GM18870 (cell line): ENCODE measurements around the gene B3GNT7.
"Not testable (repeated sequence)": the region's sequence is repeated elsewhere in the genome, so short reads cannot be mapped to it uniquely, and the experiment has no call there.

Source experiments
- ATAC-seq: cut with Tn5 transposase; IDR thresholded peaks from one replicate; pipeline ENCODE4 v1.9.1; 2021; ENCODE audit warnings: moderate library complexity; ENCODE audit not compliant: unreplicated experiment

Gene B3GNT7

DNA sequence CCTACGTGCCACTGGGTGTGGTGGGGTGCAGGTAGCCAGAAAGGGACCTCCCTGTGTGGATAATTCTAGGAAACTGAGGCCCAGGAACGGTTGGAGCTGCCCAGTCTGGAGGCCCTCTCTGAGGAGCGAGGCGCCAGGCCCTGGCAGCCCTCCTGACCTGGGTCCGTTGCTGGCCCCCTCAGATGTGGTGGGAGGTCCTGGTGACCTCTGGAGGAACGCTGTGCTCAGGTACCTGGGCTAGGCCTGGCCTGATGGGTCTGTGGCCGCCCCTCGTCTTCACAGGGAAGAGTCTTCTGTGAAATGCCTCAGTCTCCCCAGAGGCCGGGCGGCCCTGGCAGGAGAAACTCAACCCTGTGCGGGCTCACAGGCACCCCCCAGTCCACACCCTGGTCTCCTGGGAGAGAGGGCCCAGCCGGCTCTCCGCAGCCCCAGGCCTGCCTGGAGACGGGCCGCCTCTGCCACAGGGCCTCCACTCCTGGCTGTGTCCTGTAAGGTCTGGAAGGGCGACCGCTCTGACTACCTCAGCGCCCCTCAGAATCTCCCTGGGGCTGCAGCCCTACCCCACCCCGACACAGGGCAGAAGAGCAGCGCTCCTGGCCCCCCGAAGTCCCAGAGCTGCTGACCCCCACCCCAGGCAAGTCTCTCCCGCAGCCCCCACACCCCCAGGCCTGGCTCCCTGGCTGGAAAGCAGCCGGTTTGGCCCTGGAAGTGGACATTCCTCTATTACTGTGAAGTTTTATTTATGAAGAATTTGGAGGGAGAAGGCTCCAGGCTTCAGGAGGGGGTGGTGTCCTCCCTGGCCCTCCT is 3.7 kb downstream of the B3GNT7 start:
- no peak for ATAC-seq

- ATAC-seq: no peak
Observed at GRCh38 chr2:231399853-231400680, 4.6 kb downstream of the B3GNT7 start.

DNA sequence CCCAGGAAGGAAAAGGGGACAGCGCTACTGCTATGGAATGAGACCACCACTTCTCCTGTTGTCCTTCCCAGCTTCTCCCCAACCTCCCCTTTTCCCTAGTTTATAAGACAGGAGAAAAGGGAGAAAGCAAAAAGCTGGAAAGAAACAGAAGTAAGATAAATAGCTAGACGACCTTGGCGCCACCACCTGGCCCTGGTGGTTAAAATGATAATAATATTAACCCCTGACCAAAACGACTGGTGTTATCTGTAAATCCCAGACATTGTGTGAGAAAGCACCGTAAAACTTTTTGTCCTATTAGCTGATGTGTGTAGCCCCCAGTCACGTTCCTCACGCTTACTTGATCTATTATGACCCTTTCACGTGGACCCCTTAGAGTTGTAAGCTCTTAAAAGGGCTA is 5.2 kb downstream of the B3GNT7 start:
- not testable (repeated sequence) for ATAC-seq

- not testable (repeated sequence) for ATAC-seq
Observed at GRCh38 chr2:231401101-231401500, 5.6 kb downstream of the B3GNT7 start.

DNA sequence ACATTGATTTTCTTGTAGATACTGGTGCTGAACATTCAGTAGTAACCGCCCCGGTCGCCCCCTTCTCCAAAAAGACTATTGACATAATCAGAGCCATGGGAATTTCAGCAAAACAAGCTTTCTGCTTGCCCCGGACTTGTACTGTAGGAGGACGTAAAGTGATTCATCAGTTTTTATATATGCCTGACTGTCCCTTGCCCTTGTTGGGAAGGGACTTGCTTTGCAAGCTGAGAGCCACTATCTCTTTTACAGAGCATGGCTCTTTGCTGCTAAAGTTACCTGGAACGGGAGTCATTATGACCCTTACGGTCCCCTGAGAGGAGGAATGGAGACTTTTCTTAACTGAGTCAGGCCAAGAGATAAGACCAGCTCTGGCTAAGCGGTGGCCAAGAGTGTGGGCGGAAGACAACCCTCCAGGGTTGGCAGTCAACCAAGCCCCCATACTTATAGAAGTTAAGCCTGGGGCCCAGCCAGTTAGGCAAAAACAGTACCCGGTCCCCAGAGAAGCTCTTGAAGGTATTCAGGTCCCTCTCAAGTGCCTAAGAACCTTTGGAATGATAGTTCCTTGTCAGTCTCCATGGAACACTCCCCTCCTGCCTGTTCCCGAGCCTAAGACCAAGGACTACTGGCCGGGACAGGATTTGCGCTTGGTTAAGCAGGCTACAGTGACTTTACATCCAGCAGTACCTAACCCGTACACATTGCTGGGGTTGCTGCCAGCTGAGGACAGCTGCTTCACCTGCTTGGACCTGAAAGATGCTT is 8.1 kb downstream of the B3GNT7 start:
- ATAC-seq: not testable (repeated sequence)

DNA sequence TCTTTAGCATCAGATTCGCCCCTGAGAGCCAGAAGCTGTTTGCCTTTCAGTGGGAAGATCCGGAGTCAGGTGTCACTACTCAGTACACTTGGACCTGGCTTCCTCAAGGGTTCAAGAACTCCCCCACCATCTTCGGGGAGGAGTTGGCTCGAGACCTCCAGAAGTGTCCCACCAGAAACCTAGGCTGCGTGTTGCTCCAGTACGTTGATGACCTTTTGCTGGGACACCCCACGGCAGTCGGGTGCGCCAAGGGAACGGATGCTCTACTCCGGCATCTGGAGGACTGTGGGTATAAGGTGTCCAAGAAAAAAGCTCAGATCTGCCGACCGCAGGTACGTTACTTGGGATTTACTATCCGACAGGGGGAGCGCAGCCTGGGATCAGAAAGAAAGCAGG is 8.7 kb downstream of the B3GNT7 start:
- not testable (repeated sequence) for ATAC-seq

DNA sequence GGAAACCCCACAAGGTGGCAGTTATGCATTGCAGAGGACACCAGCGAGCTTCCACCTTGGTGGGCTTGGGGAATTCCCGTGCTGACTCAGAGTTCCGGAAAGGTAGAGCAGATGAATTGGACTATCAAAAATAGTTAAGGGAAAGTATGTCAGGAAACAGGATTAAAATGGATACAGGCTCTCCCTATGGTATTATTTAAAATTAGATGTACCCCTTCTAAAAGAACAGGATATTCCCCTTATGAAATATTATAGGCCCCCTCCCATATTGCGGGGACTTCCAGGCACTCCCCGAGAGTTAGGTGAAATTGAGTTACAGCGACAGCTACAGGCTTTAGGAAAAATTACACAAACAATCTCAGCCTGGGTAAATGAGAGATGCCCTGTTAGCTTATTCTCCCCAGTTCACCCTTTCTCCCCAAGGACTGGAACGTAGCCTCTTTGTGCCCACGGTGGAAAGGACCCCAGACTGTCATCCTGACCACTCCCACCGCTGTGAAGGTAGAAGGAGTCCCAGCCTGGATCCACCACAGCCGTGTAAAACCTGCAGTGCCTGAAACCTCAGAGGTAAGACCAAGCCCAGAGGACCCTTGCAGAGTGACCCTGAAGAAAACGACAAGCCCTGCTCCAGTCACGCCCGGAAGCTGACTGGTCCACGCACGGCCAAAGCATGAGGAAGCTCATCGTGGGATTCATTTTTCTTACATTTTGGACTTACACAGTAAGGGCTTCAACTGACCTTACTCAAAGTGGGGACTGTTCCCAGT is 10.3 kb downstream of the B3GNT7 start:
- not testable (repeated sequence) for ATAC-seq

DNA sequence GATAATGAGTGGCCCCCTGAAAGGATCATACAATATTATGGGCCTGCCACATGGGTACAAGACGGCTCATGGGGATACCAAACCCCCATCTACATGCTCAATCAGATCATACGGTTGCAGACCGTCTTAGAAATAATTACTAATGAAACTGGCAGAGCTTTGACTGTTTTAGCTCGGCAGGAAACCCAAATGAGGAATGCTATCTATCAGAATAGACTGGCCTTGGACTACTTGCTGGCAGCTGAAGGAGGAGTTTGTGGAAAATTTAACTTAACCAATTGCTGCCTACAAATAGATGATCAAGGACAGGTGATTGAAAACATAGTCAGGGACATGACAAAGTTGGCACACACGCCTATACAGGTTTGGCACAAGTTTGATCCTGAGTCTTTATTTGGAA is 12.2 kb downstream of the B3GNT7 start:
- ATAC-seq: not testable (repeated sequence)

DNA sequence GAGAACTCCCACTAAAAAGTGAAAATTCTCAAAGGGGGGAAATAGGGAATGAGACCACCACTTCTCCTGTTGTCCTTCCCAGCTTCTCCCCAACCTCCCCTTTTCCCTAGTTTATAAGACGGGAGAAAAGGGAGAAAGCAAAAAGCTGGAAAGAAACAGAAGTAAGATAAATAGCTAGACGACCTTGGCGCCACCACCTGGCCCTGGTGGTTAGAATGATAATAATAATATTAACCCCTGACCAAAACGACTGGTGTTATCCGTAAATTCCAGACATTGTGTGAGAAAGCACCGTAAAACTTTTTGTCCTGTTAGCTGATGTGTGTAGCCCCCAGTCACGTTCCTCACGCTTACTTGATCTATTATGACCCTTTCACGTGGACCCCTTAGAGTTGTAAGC is 12.8 kb downstream of the B3GNT7 start:
- ATAC-seq: not testable (repeated sequence)

DNA sequence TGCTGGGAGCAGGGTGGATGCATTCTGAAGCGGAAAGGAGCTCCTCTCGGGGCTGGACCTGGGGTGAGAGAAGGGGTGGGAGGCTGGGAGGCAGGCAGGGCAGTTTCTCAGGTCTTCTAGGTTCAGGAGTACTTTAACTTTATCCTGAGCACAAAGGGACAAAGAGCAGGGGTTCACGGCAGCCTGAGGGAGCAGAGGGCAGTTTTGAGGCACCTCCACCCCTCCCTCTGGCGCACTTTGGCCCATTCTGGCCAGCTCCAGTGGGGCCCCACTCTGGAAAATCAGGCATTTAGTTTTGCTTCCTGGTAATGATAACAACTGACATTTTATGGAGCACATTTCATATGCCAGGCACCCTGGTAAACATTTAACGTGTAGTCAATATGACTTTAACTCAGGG is 14.3 kb downstream of the B3GNT7 start:
- ATAC-seq: no peak

- no peak for ATAC-seq
Observed at GRCh38 chr2:231410293-231411004, 14.9 kb downstream of the B3GNT7 start.

DNA sequence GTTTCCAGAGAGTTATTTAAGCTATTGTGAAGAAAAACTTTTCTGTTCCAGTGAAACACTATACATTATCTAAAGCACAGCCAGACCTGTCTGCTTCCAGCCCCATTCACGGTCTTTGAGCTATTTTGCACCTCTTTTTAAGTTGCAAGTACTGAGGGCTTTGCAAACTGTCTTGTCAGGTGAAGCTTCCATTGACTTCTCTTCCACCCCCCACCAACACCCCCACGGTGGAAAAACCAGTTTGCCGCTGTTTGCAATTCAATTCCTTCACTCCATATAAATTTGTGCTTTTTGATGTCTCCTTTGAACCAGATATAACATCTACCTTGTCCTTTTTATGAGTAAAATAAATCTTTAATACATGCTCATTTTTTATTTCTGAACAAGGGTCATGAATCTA is 15.7 kb downstream of the B3GNT7 start:
- no peak for ATAC-seq

DNA sequence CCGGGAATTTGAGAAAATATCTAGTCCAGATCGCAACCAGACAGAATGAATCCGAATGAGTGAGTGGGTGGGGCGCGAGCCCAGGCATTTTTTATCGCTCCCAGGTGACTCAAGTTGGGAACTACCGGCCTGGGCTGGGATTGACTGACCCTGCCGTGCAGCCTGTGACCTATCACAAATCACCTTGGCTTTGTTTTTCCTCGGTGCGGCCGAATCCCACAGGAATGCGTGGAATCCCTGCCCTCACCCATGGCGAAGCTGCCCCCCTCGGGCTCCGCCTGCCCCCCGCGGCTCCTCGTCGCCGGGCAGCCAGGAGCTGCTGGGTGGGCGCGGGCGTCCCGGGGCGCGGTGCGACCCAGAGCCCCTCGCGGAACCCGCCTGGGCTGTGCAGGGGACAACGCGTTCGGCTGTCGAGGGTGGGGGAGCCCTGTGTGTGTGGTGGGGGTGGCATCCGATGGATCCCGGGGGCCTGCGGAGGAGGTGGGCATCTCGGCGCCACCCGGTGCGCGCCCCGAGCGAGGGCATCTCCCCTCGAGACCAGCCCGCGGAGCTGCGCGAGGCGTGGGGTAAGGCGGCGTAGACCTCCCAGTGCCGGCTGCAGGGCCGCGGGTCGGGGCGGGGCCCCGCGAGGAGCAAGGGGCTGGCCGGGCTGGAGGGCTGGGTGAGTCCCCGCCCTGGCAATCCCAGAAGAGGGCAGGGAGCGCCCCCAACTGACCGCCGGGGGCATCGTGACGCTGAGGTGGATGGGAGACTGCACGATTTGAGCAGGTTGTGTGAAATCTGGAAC is 16.5 kb downstream of the B3GNT7 start:
- ATAC-seq: peak; percentile 80

DNA sequence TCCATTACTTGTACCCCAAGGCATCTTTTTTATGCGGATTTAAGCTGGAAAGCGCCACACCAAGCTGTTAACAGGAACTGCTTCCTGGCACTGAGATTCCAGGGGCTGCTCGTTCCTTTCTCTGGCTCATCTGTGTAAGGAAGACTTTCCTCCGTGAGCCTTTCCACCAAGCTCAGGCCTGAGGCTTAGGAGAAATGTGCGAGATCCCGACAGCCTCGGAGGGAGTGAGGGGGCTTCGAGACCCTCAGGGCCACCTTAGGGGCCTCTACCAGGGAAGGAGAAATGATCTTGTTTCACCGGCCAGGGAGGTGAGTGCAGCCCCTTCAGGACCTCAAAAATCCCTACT is 17.1 kb downstream of the B3GNT7 start:
- peak; percentile 21 for ATAC-seq

DNA sequence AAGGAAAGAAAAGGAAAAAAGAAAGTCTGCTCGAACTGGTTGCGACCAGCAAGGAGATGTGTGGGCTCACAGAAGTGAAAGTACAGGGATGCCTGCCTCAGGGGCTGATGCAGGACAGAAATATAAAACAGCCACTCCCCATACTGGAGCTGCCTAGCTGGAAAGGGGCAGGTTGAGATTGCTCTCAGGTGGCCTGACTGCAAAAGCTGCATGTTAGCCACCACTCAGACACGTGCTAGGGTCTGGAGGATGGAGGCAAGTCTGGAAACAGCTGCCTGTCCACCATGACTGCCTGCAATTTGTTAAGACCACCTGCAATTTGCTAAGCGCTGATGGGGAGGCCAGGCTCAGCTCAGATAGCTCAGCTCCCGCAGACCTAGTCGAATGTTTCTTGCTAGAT is 17.9 kb downstream of the B3GNT7 start:
- ATAC-seq: no peak

- no peak for ATAC-seq
Observed at GRCh38 chr2:231413921-231414476, 18.5 kb downstream of the B3GNT7 start.

- ATAC-seq: no peak
Observed at GRCh38 chr2:231415029-231415428, 19.5 kb downstream of the B3GNT7 start.

- no peak for ATAC-seq
Observed at GRCh38 chr2:231418820-231419640, 23.5 kb downstream of the B3GNT7 start.
